Kidney capillary endothelial cell (primary cell): Measurements from ENCODE around the gene UNC5B.

Experiments
- DNase-seq: peaks from one replicate; pipeline ENCODE4 v3.0.0-alpha.2; 2018; ENCODE audit warnings: low spot score

UNC5B gene

DNA sequence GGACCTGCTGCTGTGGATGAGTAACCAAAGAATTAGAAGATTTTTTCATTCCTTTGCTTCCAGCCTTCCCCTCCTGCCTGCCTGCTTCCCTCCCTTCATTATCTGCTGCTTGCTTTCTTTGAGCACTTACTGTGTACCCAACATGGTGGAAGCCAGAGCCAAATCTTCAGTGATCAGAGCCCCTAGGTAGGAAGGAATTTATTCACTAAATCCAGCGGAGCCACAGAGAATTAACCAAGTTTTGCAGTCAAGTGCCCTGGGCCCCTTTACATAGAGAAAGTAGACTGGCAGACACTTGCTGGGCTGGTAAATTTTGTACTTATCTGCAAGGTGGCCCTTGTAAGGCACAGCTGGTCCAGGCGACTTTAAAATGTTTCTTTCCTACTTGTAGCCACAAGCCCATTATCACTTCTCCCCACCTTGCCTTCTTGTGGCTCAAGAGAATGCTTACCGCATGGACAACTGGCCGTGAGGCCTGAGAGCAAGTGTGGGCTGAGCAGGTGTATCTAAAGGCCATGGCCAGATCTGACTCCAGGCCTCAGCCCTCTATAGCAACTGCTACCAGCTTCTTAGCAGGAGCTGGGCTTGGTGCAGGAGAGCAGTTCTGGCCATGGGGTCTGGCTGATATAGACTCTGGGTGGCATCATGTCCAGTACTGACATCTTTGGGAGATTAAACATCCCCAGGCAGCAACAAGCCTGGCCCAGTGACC lies 11.1 kb downstream of the UNC5B start:
- DNase-seq, result no peak

DNA sequence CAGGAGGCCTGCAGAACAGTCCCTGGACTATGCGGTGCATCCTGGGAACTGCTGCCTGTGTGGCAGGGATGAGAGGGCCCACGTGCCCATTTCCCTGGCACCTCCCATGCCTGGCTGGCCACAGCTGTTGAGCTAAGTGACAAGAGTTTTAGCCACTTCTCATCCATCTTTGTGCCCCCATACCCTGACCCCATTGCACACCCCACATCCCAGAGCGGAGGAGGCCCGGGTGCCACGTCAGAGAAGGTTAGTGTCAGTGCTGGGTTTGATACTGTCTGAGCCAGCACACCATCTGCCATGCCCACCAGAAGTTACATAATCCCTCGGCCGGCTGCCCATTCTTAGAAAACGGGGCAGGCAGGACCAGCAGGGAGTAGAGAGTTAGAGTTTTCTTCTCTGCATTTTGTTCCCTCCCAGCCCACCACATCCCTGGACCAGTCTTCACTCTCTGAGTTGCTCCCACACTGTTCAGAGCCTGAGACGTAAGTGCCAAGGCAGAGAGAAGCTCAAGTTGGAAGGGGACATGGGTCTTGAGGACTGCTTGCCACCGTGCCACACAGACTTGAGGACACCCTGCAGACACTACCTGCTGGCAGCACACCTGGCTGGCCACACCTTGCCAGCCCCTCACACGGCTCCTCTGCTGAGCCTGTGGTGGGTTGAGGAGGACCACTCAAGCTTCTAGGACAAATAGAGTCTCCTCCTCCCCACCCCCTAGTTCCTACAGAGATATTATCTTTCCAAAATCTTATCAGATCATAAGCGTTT lies 13.1 kb downstream of the UNC5B start:
- DNase-seq, result no peak

GRCh38 chr10:71228875-71229675 lies 16.7 kb downstream of the UNC5B start:
- no peak for DNase-seq

DNA sequence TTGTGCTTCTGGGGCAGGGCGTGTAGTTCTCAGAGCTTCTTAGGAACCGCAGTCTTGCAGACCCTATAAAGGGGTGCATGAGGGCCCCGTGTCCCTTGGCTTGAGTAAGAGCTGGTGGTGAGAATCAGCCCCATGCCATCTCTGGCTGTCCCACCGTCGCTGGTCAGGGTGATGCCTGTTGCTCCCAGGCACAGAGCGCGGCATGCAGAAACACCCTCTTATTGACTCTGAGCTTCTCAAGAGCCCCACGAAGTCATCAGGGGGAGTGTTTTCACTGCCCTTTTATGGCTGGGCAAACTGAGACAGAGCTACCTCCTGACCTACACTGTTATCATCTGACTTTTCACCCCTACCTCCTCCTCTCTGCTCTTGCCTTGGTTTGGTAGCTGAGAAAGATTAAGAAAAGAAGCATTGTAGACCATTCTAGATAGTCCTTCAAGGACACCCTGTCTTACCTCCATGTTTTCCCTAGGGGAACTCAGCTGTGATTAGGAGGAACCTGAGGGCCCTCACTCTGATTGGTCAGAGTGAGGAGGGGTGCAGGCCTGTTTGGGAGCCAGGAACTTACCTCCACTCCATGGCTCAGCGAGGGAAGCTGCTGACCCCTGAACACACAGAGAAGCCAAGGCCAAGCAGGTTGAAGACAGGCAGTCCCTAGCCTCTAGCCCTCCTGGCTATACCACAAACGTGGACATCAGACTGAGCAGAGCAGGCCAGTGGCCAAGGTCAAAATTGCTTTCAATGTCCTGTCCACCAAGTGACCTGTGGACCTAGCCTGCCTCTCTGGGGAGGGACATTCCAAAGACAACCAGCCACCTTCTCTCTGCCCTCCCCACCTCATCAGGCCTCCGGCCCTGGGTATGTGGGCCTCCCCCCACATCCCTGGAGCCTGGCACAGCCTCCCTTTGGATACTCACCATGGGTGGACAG lies 17.6 kb downstream of the UNC5B start:
- no peak for DNase-seq

- no peak for DNase-seq
Measured at GRCh38 chr10:71230656-71231025, 18.3 kb downstream of the UNC5B start.

DNA sequence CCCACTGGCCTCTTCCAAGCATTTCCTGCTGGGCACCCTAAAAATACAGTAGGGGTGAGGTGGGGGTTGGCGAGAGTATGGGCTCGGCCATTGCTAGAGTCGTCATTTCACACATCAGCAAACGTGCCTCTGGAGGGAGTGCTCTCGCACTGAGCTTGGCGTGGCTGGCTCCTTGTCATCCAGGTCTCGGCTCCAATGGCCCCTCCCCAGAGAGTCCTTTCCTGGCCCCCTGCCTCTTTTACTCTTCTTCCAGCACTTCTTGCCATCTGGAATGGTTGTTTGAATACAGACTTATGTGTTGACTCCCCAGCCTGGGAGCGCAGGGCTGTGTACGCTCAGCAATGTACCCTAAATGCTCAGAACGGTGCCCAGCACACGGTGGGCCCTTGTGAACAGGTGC lies 18.8 kb downstream of the UNC5B start:
- no peak for DNase-seq

- no peak for DNase-seq
Measured at GRCh38 chr10:71232089-71232998, 20.0 kb downstream of the UNC5B start.

DNA sequence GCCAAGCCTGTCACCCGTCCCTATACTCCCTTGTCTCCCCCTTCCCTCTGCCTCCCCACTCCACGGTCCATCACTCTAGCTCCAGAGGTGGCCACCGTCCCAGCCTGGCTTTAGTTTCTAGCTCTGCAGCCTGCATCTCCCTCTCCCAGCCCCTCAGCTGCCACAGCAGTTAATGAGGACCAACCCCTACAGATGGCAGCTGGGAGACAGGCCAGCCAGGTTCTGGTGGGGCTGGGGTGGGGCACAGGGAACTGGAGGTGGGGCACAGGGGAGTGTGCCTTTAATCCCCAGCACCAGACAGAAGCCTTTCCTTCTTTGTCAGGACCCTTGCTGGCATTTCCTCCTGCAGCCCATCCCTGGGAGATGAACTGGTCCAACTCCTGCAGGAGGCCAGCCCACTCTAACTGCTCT lies 21.1 kb downstream of the UNC5B start:
- DNase-seq, result no peak

DNA sequence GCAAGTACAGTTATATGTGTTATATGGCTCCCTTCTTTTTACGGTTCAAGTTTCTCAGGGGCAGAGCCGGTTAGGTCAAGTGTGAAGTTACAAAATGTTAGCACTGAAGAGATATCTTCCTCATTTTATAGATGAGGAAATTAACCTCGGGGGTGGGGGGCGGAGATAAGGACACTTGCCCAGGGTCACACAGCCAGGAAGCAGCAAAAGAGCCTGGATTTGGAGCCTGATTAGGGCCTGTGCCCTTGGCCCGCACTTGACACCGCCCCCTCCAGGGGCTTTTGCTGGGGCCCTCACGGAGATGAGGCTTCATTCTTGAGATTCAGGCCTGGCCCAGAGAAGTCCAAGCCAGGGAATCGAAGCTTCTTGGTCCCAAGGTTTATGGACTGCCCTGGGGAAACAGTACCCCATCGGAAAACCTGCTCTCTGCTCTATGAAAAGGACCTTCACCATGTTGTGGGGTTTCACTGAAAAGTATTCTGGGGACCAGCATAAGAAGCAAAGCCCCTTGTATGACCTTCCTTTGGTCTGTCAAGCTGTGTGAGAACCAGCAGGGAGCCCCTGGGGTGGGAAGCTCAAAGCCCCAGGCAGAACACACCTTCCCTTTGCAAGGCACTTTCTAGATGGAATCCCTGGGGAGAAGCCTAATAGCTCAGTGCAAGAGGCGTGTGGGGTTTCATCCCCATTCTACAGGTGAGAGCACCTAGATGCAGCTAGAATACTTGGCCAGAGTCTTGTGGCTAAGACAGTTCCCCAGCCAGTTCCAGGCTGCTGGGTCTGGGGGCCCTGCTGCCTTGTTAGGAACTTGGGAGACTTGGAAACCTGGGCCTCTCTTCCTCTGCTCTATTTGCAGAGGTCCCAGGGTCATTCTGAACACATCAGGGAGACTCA lies 21.9 kb downstream of the UNC5B start:
- DNase-seq, result no peak

GRCh38 chr10:71234970-71235685 lies 22.8 kb downstream of the UNC5B start:
- no peak for DNase-seq

- DNase-seq, result no peak
Measured at GRCh38 chr10:71235808-71236207, 23.4 kb downstream of the UNC5B start.

DNA sequence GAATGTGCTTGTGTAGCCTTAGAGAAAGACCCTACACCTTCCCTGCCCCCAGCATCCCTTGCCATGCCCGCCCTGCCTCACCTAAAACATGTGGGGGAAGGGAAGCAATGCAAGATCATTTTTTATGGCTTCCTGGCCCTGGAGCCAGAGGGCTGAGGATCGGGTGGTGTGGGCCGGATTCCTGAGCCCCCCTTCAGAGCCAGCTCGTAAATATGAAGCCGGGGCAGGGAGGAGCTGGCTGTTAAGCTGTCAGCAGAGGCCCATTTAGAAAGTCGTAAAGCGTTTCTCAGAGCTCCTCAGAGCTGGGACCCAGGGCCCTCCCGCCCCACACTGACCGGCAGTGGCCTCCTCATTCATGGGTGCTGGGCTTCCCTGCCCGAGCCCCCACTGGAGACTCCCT lies 23.9 kb downstream of the UNC5B start:
- no peak for DNase-seq

- DNase-seq, result no peak
Measured at GRCh38 chr10:71236822-71237682, 24.7 kb downstream of the UNC5B start.

- DNase-seq, result no peak
Measured at GRCh38 chr10:71237843-71238623, 25.7 kb downstream of the UNC5B start.

GRCh38 chr10:71238626-71239025 lies 26.3 kb downstream of the UNC5B start:
- DNase-seq, result no peak

DNA sequence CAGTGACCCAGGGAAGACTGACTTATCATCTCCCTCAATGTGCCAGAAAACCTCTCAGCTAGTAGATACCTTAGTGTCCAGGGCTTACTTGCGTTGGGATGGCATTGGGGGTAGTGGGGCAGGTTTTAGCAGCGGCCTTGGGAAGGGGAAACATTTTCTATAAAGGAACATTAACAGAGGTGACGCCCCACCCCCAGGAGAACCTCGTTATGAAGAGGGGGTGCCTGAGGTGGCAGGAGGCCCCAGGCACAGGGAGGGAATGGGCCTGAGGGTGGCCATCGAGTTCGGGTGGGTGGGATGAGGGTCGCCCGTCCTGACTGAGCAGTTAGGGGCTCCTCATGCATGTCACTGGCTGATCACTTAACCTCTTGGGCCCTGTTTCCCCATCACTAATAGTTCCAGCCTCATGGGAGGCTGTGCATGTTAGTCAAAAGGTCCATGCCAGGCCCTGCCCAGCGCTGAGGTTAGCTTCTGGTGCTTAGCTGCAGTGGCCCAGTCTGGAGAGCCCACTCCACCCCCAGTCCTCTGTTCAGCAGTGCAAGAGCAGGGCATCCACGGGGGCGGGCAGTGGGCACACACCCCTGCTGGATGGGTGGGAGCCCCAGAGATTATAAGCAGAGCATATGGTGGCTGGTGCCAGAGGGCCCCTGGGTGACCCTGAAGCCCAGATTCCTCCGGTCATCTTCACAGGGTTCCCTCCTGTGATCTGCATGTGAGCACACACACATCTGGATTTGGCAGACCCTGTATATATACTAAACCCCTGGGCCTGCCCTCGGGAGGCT lies 27.0 kb downstream of the UNC5B start:
- DNase-seq, result no peak
